Lung microvascular endothelial cell (primary cell): ENCODE results near the gene CYTH1. TPM values are rescaled to one million over a fixed set of nuclear protein-coding genes. Genes with fewer than 3 reads are reported as not detected.

ENCODE experiments used
- DNase-seq, 2 donors: peaks; one replicate each; pipeline versions ENCODE4 v3.0.0 to v3.0.0-alpha.2; 2010; ENCODE audit warnings: low read depth in 2 of 2
- total RNA-seq: library from RNA; depleted of rRNA; stranded (reverse); fragments of >200 nt; gene quantifications from 2 replicates; pipeline ENCODE4 v1.2.1, GENCODE V29; 2014

Gene CYTH1
- total RNA-seq, 1 donor from 2014 or later, result 20.8 TPM

DNA sequence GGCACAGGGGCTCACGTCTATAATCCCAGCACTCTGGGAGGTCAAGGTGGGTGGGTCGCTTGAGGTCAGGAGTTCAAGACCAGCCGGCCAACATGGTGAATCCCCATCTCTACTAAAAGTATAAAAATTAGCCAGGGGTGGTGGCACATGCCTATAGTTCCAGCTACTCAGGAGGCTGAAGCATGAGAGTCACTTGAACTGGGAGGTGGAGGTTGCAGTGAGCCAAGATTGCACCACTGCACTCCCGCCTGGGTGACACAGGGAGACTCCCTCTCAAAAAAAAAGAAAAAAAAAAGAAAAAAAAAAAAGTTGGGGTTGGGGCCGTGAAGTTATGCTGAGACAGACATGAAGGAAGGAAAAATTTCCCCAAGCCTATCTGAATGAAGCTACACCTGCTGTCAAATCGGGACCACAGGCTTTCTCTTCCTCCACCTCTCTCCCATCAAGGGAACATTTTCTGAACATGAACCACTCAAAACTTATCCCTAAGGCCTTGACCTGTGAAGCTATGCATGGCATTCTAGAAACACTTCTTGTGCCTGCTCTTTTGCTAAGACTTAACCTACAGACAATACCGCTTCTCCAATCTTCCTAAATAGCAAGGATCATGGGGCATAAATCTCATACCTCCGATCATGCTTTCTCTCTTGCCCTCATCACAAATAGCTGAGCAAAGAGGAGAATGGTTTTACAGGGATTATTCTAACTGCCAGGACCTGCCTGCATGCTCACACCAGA lies 88.6 kb downstream of the CYTH1 start:
- DNase-seq, result no peak

DNA sequence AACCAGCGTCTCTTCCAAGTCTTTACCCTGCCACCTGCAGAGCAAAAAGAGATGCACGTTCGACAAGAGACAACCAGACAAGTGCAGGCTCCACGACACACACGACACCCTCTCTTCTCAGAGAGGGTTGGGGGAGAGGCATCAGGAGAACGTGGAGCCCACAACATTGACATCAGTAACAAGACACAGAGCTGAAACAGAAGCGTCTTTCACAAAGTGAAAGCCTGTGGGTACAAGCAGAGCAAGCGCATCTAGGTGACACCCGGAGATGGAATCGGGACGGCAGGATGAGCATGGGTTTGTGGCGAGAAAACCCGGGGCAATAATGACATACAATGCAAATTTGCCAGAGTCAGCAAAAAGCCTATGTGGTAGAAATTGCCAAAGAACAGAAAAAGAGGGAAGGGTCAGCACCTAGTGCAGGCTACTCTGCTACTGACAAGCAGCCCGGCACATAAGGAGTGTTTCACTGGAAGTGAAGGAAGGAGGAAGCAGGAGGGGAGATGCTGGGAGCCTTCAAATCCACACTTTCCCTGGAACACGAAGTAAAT lies 89.5 kb downstream of the CYTH1 start:
- DNase-seq, result no peak

DNA sequence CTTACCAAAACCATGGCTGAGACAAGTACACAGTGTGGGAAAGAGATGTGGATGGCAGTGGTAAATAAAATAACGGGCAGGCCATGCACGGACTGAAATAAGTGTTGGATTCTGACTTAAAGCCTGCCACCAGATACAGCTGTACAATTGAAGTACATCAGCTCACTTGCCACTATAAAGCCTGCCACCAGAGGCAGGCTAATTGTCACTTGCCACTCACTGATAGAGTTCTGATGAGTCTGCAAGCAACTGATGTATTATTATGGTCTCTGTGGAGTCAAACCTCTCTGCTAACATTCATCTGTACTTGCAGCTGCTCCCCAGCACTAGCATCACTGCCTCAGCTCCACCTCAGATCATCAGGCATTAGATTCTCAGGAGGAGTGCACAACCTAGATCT lies 93.0 kb downstream of the CYTH1 start:
- DNase-seq, result no peak

DNA sequence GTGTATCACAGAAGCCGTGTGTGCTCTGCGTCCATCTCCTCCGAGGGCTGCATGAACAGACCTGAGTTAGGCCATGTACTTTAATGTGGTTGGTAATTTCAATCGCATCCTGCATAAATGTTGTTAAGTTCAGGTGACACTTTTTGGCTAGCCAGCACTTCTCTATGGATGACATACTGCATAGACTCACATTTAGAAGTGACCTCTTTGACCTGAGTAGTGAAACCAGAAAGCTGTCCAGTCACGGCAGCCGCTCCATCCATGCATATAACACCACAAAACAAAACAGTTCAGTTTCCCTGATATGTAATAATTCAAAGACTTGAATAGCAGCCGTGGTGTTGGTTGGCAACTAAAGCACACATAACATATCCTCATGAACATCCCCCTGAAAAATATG lies 94.1 kb downstream of the CYTH1 start:
- DNase-seq, result no peak

DNA sequence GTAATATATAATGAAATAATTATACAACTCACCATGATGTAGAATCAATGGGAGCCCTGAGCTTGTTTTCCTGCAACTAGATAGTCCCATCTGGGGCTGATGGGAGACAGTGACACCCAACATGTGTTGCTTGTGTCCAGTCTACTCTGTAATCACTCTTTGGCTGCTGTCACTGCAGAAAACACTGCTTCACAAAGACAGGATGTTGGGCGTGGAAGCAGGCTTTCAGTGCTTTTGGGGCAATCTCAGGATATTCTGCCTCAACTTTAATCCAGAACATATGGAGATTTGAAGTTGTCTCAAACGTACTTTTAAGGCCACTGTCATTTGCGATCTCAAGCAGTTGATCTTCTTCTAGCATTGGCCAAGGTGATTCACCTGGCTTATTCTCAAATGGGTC lies 94.9 kb downstream of the CYTH1 start:
- no peak for DNase-seq

DNA sequence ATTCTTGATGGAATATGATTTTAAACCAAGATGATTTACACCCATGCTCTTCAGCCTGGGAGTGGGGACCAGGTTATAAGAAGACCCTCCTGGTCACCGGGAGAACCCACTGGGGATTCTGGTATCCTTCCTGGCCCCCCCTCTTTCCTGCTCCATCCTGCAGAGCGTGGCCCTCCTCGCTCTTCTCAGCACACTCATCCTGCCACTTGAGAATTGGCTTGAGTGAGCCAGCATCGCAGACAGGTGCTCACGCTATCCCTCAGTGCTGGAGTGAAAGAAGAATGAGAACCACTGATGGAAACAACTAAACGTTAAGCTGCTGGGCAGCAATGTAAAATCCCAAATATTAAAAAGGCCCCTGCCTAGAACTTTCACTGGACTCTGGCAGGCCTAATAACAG lies 98.0 kb downstream of the CYTH1 start:
- DNase-seq, result no peak

DNA sequence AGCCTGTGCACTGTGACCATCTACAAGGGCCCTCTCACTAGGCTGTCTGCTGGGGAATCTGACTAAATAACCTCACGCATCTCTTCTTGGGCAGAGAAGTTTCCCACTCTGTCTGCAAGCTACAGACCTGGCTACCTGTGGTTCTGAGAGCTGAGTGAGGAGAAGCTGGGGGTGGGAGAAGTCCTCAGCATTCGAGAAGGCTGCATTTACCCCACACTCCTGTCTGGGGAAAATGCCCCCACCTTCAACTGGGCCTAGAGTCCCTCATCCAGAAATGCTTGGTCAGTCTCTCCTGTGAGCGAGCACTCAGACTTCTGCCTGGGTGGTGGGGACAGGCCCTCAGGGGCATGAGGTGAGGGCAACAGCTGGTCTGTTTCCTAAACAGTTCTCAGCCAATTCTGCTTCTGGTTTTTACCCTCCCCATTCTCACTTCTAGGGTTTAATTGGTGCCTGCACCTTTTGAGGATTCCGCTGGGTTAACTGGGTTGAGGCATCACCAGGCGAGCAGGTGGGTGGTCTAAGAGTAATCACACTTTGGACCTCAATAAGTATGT lies 98.6 kb downstream of the CYTH1 start:
- no peak for DNase-seq

DNA sequence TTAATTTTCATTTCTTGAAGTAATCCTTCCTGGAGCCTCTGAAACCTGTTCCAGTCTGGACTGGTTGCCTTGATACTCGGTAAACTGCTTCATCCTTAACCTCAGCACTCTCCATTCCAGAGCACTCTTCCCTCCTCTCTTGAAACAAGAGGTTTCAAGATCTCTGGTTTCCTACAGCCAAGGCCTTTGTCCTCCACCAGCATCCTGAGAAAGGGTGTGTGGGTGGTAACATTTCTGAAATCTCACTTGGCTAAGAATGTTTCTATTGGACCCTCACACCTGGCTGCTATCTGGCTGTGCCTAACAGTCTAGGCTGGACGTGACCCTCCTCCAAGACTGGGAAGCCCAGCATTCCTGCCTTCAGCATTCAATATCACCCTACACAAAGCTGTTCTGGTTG lies 99.7 kb downstream of the CYTH1 start:
- DNase-seq, result no peak

DNA sequence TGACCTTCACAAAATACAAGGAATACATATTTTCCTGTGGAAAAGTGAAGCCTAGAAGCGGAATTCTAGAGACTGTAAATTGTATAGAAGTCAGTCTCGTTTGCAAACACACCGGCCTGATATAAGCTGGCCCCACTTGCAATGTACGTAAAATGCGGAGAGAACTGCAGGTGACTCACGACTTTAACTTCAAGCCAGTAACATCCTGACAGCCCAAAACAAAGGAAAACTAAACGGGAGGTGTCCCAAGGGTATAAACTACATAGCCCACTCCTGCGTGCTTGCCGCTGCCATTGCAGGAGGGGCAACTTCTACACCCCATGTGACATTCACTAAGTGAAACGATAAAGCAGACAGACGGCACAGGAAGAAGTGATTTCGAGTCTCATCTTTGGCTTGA lies 101.6 kb downstream of the CYTH1 start:
- peak in 1 of 2 donors; percentile 55 for DNase-seq

DNA sequence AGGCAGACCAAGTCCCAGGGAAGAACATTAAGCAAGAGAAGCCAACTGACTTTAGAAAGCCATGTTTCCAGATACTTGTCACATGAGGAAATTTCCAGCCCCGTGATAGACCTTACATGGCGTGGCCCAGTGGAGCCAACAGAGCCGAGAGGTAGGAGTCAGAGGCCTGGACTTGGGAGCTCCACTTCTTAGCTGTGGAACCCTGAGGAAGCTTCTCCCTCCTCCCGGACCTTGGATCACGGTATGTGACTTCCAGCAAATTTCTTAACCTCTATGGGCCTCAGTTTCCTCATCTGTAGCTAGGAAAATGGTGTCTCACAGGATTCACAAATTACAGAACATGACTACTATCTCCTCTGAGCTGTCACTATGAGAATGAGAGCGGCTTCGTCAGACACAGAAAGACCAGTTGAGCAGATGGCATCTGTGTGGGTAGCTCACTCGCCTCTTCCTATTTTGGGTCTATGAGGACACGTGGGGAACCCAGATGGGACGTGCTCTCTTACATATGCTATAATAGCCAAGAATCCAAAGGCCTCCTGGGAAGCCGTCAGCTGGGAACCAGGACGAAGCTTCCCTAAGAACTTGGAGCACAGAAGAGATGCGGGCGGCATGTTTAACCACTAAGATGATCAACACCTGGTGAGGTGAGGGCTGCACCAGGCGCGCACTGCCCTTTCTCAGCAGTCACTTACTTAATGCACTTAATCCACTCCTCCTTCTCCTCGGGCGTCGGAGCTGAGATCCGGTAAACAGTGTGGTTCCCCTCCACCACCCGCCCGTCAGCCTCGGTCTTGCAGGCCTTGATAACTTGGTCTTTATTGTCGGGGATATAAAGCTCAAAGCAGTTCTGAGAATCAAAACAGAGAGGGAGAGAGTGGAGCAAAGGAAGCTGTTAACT lies 102.3 kb downstream of the CYTH1 start:
- DNase-seq, result no peak

DNA sequence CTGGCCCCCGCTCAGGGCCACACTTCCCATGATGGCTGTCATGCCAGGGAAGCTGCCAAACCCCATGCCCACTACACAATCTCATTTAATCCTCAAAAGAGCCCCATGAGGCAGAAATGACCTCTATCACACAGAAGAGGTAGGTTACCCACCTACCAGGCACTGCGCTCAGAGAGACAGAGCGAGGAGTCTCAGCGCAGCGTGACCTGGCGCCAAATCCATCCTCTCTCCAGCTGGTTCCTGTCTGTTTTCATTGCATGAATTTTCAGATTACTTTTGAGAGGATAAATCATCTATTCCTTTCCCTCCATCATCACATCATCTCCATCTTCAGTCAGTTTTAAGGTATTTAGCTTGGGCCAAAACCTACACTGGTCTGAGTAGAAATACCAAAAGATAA lies 103.4 kb downstream of the CYTH1 start:
- no peak for DNase-seq

DNA sequence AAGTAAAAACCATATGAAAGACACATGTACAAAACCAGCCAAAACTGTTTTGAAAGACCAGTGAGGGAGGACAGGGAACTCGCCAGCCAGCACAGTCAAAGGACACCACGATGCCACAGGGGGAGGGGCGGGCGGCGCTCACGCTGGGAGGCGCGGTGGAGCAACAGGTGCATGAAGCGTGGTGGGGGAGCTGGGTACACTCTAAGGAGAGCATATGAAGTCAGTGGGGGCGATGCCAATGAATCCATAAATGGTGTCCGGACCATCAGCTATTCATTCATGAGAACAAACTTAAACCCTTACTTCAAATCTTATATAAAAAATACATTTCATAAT lies 103.9 kb downstream of the CYTH1 start:
- no peak for DNase-seq

DNA sequence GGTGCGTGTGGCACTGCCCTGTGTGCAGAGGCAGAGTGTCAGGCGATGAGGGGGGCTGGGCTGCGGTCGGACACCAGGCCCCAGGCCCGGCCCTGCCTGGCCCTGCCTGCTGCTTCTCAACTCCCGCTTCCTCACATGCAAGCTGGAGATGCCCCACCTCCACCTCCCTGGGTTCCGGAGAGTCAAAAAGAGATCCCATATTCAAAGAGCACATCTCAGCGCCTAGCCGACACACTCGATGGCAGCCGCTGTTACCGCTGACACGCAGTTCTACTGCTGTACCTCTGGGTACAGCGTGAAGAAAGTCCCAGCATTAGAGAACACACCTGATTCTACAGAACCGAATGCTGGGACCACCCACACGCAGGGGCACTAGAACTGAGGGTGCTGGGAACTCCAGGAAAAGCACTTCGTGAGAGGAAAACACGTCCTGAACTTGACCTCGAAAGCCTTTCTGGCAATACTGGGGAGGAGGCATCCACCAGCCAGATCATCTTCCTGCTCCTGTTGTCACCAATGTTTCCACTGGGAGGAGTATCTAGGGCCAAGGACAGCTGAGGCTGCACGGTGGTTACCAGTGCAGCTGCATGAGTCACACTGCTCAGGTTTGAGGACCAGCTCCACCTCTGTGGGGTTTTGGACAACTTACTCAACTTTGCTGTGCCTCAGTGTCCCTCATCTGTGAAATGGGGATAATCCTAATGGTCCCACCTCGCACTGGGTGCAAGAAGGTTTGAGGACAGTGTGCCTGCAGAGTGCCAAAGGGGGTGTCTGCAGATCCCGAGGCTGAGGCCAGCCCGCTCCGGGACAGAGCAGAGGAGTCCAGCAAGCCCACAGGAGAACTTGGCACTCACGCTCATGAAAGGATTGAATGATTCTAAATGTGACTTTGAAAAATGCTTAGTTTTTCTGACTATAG lies 104.5 kb downstream of the CYTH1 start:
- DNase-seq, result no peak

DNA sequence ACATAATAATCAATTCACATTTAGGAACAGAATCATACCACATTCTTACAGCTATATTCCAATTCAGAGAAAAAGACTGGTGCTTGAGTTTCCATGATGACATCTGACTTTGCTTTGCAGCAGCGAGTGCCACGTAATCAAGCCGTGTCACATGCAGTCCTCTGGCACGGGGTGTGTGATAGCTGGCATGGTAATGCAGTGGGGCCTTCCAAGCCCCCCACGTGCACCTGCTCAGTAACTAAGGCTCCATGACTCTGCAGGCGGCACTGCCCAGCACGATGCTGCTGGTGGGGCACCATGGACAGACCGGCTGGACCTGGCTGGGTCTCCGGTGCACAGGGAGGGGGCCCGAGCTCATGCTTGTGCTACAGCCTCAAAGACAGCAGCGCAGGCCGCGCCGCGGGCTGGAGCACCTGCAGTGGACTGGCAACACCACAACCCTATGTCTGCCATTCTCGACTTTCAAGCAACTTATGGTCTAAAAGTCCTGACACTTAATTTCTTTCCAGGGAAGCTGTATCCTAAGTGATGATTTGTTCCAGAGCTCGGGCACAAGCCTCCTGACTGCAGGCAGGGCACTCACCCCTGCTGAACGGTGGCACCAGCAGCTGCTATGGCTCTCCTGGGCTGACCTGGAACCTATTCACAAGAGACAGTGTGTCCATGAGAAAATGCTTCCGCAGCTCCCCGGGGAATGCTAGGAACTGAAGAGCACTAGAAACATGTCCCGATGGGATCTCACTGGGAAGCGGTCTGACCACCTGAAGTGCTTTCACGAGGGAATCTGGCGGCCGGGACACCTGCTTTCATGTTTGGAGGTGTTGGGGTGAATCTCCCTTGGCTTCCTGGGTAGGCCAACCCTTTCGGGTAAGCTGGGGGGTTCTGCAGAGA lies 105.4 kb downstream of the CYTH1 start:
- DNase-seq, result no peak

DNA sequence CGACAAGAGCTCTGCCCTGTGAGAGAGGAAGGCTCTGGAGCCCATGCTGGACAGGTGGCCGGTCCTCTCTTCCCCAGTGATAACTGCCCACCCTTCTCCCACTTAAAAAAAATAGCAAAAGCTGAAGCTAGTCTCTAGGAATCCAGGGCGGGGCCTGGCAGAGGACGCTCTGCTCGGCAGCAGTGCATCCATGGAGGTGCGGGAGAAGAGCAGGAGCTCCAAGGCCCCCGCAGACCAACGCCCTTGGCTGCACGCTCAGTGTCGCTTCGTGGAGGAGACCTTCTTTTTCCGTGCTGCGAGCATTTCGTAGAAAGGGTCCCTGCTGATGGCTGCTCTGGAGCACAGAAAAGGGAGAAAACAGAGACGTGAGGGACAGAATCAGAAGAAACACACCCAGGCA lies 106.2 kb downstream of the CYTH1 start:
- no peak for DNase-seq

DNA sequence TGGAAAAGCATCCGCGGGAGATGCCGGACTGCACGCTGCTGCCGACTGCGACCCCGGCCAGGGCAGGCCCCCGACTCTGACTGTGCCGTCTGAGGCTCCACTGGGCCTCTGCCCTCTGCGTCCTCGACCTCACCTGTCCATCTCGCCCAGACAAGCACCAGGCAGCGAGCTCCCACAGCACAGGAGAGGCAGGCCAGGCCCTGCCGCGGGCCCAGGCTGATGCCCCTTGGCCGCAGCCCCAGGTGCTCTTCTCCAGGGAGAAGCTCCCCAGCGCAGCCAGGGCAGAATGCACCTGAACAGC lies 106.8 kb downstream of the CYTH1 start:
- DNase-seq, result no peak

DNA sequence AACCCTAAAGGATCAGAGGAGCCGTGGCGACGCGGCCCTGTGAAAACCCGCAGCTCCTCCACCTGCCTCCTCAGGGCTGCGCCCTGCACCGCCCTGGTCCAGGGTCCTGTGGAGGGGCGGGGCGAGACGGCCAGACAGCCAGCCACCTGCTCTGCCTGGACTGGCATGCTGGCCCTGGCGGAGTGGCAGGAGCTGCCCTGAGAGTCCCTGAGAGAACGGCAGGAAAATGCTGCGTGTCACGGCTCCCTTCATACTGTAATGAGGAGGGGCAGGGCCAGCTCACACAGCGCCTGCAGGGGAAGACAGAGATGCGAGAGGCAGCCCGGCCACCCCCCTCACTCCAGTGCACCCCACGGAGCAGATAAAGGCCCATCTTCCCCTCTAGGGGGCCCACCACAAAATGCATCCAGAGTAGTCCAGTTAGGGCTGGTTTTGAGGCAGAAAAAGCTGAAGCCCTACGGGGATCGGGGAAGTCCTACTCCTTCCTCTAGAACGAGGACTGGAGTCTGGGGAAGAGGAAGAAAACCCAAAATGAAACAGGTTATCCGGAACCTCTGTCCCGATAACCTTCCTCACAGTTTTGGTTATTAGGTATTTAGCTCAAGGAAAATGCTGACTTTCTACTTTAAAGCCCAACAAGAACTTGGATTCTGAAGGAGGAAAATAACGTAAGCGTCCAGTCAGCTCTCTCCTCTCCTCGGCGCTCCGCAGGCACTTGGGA lies 107.3 kb downstream of the CYTH1 start:
- DNase-seq, result no peak

DNA sequence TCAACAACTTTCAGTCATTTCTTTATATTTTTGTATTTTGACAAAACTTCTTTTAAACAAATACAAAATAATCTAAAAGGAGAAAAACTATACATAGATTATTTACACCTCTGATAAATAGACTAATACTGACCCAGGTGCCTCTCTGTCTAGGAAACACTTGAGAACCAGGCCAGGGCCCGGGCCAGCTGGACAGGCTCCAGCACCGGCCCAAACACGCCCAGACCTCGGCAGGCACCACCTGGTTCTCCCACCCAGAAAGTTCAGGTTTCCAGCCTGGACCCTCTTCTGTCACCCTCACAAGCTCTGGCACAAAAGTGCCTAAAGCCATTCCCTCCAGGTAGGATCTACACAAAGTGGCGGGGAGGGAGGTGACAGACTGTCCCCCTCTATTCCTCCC lies 107.9 kb downstream of the CYTH1 start:
- no peak for DNase-seq

DNA sequence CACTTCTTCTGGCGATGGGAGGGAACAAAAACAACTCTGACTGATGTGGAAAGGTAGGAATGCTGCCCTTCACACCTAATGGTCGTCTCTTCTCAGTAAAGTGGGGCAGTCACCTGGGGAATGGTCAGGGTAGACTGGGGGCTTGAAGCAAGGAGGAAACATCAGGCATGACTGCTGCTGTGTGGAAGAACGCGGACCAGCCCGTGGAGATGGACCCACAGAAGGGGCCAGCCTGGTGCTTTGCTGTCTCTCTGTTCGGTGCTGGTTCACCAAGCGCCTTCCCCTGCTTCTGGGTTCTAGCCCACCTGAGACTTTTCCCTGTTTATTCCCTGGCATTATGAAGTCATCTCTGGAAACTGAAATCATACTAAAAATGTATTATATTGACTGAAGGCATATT lies 108.7 kb downstream of the CYTH1 start:
- no peak for DNase-seq

DNA sequence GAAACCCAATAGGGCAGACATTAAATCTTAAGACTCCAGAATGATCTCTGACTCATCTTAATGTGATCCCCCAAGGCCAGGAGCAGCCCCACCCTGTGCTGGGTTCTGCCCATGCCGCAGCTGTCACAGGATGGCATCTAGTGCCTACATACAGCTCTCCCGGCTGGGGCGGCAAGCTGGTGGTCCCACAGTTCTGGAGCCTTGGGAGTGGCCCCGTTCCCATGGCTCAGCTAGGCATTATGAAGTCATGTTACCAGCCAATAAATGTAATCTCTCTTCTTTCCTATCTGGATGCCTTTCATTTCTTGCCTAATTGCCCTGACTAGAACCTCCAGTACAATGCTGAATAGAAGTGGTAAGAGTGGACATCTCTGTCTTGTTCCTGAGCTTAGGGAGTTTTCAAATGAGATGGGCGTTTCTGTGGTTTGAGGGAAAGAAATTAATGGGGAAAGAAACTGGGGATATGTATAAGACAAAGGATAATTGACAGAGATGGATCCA lies 109.2 kb downstream of the CYTH1 start:
- no peak for DNase-seq
